HL-60 (cell line): ENCODE measurements around the gene STX10.

Experiments used
- GABPA ChIP-seq: IDR thresholded peaks from 2 replicates; pipeline ENCODE4 v1.6.1; 2012; ENCODE audit warnings: low read depth
- POLR2AphosphoS5 ChIP-seq: IDR thresholded peaks from 2 replicates; pipeline ENCODE4 v1.6.1; 2012; ENCODE audit warnings: low read depth
- SPI1 ChIP-seq: IDR thresholded peaks from 2 replicates; pipeline ENCODE4 v1.6.1; 2012; ENCODE audit warnings: low read depth, mild to moderate bottlenecking, borderline replicate concordance
- TF ChIP-seq, protein P1 (sequence below): IDR thresholded peaks from one replicate; pipeline ENCODE4 v1.5.1; 2011; ENCODE audit warnings: low read length, control low read depth, inconsistent platforms; ENCODE audit not compliant: insufficient read depth
- TF ChIP-seq, protein P2 (sequence below): IDR thresholded peaks from 2 replicates; pipeline ENCODE4 v1.6.1; 2012; ENCODE audit warnings: low read depth; ENCODE audit not compliant: insufficient replicate concordance

DNA sequence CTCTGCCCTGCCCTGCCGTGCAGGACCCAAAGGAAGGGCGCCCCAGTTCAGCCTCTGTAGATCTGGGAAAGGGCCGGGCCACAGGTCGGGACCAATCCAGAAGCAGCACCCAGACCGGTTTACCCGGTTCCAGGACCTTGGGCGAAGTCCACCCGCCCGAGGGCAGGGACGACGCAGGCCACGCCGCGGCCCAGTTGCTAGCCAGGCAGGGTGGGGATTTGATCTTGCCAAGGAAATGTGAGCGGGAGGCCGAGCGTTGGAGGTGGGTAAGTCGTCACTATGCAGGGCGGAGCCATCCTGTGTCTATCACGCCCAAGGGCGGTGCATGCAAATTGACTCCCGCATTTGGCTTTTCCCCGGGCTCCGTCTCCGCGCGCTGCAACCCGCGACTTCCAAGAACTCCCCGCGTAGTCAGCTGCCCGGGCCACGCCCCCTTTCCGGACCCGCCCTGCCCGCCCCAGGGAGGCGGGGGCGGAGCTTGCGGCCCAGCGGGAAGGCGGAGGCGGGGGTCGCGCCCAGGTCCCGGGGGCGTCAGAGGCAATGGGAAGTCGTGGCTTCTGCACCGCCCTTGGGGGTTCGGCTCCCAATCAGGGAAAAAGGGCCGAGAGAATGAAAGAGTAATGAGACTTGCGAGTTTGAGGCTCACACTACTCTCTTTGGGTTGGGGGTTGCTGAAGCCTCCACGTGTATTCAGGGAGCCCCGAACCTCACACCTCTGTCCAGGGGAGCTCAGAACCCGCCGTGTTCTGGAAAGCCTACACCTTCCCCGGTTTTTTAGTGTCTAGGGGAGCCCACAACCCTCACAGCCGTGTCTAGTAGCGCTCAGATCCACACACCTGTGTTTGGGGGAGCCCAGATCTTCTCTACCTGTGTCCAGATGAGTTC lies 12.8 kb upstream of the STX10 start:
- TF ChIP-seq, protein P1, sequence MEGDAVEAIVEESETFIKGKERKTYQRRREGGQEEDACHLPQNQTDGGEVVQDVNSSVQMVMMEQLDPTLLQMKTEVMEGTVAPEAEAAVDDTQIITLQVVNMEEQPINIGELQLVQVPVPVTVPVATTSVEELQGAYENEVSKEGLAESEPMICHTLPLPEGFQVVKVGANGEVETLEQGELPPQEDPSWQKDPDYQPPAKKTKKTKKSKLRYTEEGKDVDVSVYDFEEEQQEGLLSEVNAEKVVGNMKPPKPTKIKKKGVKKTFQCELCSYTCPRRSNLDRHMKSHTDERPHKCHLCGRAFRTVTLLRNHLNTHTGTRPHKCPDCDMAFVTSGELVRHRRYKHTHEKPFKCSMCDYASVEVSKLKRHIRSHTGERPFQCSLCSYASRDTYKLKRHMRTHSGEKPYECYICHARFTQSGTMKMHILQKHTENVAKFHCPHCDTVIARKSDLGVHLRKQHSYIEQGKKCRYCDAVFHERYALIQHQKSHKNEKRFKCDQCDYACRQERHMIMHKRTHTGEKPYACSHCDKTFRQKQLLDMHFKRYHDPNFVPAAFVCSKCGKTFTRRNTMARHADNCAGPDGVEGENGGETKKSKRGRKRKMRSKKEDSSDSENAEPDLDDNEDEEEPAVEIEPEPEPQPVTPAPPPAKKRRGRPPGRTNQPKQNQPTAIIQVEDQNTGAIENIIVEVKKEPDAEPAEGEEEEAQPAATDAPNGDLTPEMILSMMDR, result no peak
- TF ChIP-seq, protein P2, sequence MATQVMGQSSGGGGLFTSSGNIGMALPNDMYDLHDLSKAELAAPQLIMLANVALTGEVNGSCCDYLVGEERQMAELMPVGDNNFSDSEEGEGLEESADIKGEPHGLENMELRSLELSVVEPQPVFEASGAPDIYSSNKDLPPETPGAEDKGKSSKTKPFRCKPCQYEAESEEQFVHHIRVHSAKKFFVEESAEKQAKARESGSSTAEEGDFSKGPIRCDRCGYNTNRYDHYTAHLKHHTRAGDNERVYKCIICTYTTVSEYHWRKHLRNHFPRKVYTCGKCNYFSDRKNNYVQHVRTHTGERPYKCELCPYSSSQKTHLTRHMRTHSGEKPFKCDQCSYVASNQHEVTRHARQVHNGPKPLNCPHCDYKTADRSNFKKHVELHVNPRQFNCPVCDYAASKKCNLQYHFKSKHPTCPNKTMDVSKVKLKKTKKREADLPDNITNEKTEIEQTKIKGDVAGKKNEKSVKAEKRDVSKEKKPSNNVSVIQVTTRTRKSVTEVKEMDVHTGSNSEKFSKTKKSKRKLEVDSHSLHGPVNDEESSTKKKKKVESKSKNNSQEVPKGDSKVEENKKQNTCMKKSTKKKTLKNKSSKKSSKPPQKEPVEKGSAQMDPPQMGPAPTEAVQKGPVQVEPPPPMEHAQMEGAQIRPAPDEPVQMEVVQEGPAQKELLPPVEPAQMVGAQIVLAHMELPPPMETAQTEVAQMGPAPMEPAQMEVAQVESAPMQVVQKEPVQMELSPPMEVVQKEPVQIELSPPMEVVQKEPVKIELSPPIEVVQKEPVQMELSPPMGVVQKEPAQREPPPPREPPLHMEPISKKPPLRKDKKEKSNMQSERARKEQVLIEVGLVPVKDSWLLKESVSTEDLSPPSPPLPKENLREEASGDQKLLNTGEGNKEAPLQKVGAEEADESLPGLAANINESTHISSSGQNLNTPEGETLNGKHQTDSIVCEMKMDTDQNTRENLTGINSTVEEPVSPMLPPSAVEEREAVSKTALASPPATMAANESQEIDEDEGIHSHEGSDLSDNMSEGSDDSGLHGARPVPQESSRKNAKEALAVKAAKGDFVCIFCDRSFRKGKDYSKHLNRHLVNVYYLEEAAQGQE, result no peak
- TF ChIP-seq POLR2AphosphoS5 (no peak; the same call in 1 of the 2 replicates), GABPA (no peak), SPI1 (no peak)
